A549 (cell line): ENCODE results near the gene ACBD5. TPM values are rescaled to one million over a fixed set of nuclear protein-coding genes. Genes with fewer than 3 reads are reported as not detected.

ENCODE experiments used
- ATAC-seq, 2 experiments: fragments of 200-7000 bp in 1 of 2; fragments of >200 bp in 1 of 2; cut with Nextera tagmentation in 1 of 2; cut with Tn5 transposase in 1 of 2; 3 replicates each; pipeline versions ENCODE4 v1.8.0 to v1.9.1; 2018 to 2020; ENCODE audit warnings: mild to moderate bottlenecking in 1 of 2, moderate library complexity in 1 of 2
- CTCF ChIA-PET: fragments of 300-600 bp; sonication (Branson Sonifier 250); formaldehyde crosslinking; extraction: SDS; loops from one replicate; lab custom pipeline; 2021; ENCODE audit warnings: antibody characterized with exemption, inconsistent platforms; lab: Yijun Ruan, JAX
- POLR2A ChIA-PET: fragments of 350-600 bp; formaldehyde crosslinking; extraction: SDS; loops from one replicate; lab custom pipeline; 2021; ENCODE audit warnings: antibody characterized with exemption, inconsistent platforms; lab: Yijun Ruan, JAX
- DNase-seq, 2 experiments: peaks; one replicate each; pipeline versions ENCODE4 v3.0.0 to v3.0.0-alpha.2; 2011 to 2016; ENCODE audit warnings: low read depth in 1 of 2, low spot score in 1 of 2
- FAIRE-seq: peaks from 2 replicates; lab custom pipeline; 2011; peaks lifted over from hg19 to GRCh38; lab: Jason Lieb, UNC
- H3K27ac ChIP-seq, 2 experiments: fragments of >200 bp; sonication (Bioruptor Twin); formaldehyde crosslinking; 3 replicates each; pipeline ENCODE4 v1.5.1; 2016 to 2017
- H3K4me1 ChIP-seq: fragments of >200 bp; sonication (Bioruptor Twin); formaldehyde crosslinking; 3 replicates; pipeline ENCODE4 v1.6.1; 2016
- H3K4me2 ChIP-seq: fragments of >200 bp; sonication (Bioruptor Twin); formaldehyde crosslinking; 3 replicates; pipeline ENCODE4 v1.6.1; 2016
- H3K4me3 ChIP-seq: fragments of >200 bp; sonication (Bioruptor Twin); formaldehyde crosslinking; 3 replicates; pipeline ENCODE4 v1.5.1; 2016
- H3K9me3 ChIP-seq: fragments of >200 bp; sonication (Bioruptor Twin); formaldehyde crosslinking; 3 replicates; pipeline ENCODE4 v1.6.1; 2016
- CBX2 ChIP-seq: fragments of 200-600 bp; sonication (generic); IDR thresholded peaks from 2 replicates; pipeline ENCODE4 v1.6.1; 2016; ENCODE audit warnings: low read depth, mild to moderate bottlenecking, borderline replicate concordance
- CEBPB ChIP-seq, 2 experiments: fragments of >200 bp in 1 of 2; sonication (Bioruptor Twin) in 1 of 2; formaldehyde crosslinking in 1 of 2; IDR thresholded peaks; 2 replicates each; pipeline ENCODE4 v1.6.1; 2012 to 2016
- CHD2 ChIP-seq: fragments of 150-350 bp; IDR thresholded peaks from 2 replicates; pipeline ENCODE4 v1.6.1; 2014; ENCODE audit warnings: low read length; ENCODE audit not compliant: partially characterized antibody
- EHF ChIP-seq: fragments of 250-450 bp; sonication (Bioruptor Pico); IDR thresholded peaks from 2 replicates; pipeline ENCODE4 v1.5.0; 2020; ENCODE audit warnings: mild to moderate bottlenecking
- ESRRA ChIP-seq: fragments of 150-350 bp; IDR thresholded peaks from 2 replicates; pipeline ENCODE4 v1.6.1; 2014; ENCODE audit warnings: mild to moderate bottlenecking, low read length, borderline replicate concordance
- FOSB ChIP-seq: fragments of 250-450 bp; sonication (Bioruptor Pico); IDR thresholded peaks from 2 replicates; pipeline ENCODE4 v1.5.0; 2020; ENCODE audit warnings: mild to moderate bottlenecking, moderate library complexity
- FOSL2 ChIP-seq, 2 experiments: fragments of 450-650 bp in 1 of 2; fragments of >200 bp in 1 of 2; sonication (Bioruptor Twin) in 1 of 2; formaldehyde crosslinking; IDR thresholded peaks; 2 replicates each; pipeline versions ENCODE4 v1.5.0 to v1.6.1; 2016 to 2020; ENCODE audit warnings: mild to moderate bottlenecking in 1 of 2, moderate library complexity in 1 of 2
- FOXS1 ChIP-seq: fragments of 250-450 bp; sonication (Bioruptor Pico); IDR thresholded peaks from 2 replicates; pipeline ENCODE4 v1.5.0; 2020; ENCODE audit warnings: mild to moderate bottlenecking, moderate library complexity
- HDAC2 ChIP-seq: fragments of 200-600 bp; sonication (generic); IDR thresholded peaks from 2 replicates; pipeline ENCODE4 v1.6.1; 2016
- HOXA7 ChIP-seq: fragments of 250-450 bp; sonication (Bioruptor Pico); IDR thresholded peaks from 2 replicates; pipeline ENCODE4 v1.5.0; 2020; ENCODE audit warnings: mild to moderate bottlenecking, moderate library complexity
- MYC ChIP-seq: IDR thresholded peaks from 2 replicates; pipeline ENCODE4 v1.6.1; 2012; ENCODE audit warnings: mild to moderate bottlenecking, inconsistent platforms, low read length, improper control_type of control experiment, borderline replicate concordance
- NFE2L2 ChIP-seq: fragments of 150-350 bp; conservative IDR thresholded peaks from 2 replicates; pipeline ENCODE4 v1.6.1; 2014; ENCODE audit warnings: low read length
- NR3C1 ChIP-seq: fragments of >200 bp; sonication (Bioruptor Twin); formaldehyde crosslinking; IDR thresholded peaks from 3 replicates; pipeline ENCODE4 v1.6.1; 2017
- POLR2A ChIP-seq: IDR thresholded peaks from 2 replicates; pipeline ENCODE4 v1.6.1; 2012; ENCODE audit warnings: mild to moderate bottlenecking, low read length
- RAD21 ChIP-seq, 2 experiments: fragments of >200 bp in 1 of 2; sonication (Bioruptor Twin) in 1 of 2; formaldehyde crosslinking in 1 of 2; IDR thresholded peaks in 1 of 2; conservative IDR thresholded peaks in 1 of 2; 2 replicates in 1 of 2; 3 replicates in 1 of 2; pipeline ENCODE4 v1.6.1; 2012 to 2018; ENCODE audit warnings: inconsistent platforms in 1 of 2
- RFX5 ChIP-seq: fragments of 450-650 bp; IDR thresholded peaks from 2 replicates; pipeline ENCODE4 v1.7.1; 2014; ENCODE audit warnings: antibody characterized with exemption, mild to moderate bottlenecking, moderate library complexity
- WGBS: methylation state at CpG from one replicate; pipeline ENCODE4 v1.1.6; 2017; ENCODE audit errors: missing lambda C conversion rate; 5-methylcytosine and 5-hydroxymethylcytosine counted together
- polyA plus RNA-seq, 4 experiments: library from polyadenylated mRNA; depleted of rRNA in 3 of 4; stranded (reverse); fragments of >200 nt; fragmentation: RNase III in 1 of 4; extraction: RNeasy Plus Mini Kit Qiagen cat#74134 plus additional on column Dnase treatment in 1 of 4; gene quantifications; 2 replicates in 3 of 4; 3 replicates in 1 of 4; pipeline ENCODE4 v1.2.3, GENCODE V29; 2011 to 2017
- TF ChIP-seq, protein P1 (sequence below): fragments of 450-650 bp; IDR thresholded peaks from 2 replicates; pipeline ENCODE4 v1.6.1; 2014; ENCODE audit warnings: antibody characterized with exemption
- TF ChIP-seq, protein P2 (sequence below): fragments of 150-350 bp; IDR thresholded peaks from 2 replicates; pipeline ENCODE4 v1.6.1; 2014; ENCODE audit warnings: low read depth, mild to moderate bottlenecking, low read length
- TF ChIP-seq, protein P3 (sequence below): IDR thresholded peaks from 2 replicates; pipeline ENCODE4 v1.6.1; 2012
- TF ChIP-seq, protein P4 (sequence below): fragments of 200-600 bp; sonication (generic); IDR thresholded peaks from 2 replicates; pipeline ENCODE4 v1.6.1; 2016; ENCODE audit warnings: antibody characterized with exemption, mild to moderate bottlenecking, moderate library complexity
- TF ChIP-seq, protein P5 (sequence below): fragments of 250-450 bp; sonication (Bioruptor Pico); IDR thresholded peaks from 2 replicates; pipeline ENCODE4 v1.5.0; 2020; ENCODE audit warnings: low read depth, mild to moderate bottlenecking, moderate library complexity

The ACBD5 gene
- polyA plus RNA-seq, 2 of the 4 experiments (the other 2 are of a cell fraction) = 35.9 to 55.8 TPM

DNA sequence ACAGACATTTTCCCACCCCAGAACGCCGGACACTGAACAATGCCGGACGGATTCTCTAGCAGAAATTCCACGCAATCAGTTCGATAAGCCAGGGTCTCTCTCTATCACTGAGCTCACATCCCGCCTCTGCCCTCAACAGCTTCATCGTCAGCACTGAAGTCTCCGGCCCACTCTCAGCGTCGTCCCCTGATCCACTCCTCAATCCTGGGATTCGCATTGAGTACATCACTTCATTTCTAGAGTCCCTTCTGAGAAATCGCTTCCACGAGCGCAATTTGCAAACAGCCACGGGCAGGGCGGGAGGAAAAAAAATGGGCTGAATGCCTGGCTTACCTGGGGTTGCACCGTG, 86.8 kb downstream of the ACBD5 start (continued):
- TF ChIP-seq CHD2 = no peak
- TF ChIP-seq POLR2A = no peak
- TF ChIP-seq CEBPB (IDR thresholded peaks at IDR 0.05) = no peak
- no peak for TF ChIP-seq ESRRA
- no peak for TF ChIP-seq NR3C1
- TF ChIP-seq, protein P1, sequence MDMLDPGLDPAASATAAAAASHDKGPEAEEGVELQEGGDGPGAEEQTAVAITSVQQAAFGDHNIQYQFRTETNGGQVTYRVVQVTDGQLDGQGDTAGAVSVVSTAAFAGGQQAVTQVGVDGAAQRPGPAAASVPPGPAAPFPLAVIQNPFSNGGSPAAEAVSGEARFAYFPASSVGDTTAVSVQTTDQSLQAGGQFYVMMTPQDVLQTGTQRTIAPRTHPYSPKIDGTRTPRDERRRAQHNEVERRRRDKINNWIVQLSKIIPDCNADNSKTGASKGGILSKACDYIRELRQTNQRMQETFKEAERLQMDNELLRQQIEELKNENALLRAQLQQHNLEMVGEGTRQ = no peak
- TF ChIP-seq FOSB (CRISPR knock-in tag) = no peak
- TF ChIP-seq HDAC2 = no peak
- TF ChIP-seq NFE2L2 = no peak

DNA sequence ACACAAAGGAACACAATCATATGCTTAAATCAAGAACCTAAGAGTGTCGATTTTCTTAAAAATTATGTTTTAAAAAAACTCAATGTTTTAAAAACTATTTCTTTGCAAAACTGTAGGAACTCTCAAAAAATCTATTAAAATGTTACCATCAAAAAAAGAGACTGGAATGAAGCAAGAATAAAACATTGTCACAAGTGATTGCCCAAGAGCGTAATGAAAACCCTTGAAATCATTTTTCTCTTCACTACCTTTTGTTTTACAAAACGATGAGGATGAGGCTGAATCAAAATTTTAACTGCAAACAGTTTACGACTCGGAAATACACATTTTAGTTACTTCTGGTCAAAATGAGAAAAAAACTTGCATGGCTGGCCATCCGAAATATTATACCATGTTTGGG, 87.3 kb downstream of the ACBD5 start:
- FAIRE-seq (no peak), DNase-seq (no peak), ATAC-seq (no peak)
- POLR2A ChIA-PET = interaction anchor here (1.0 to 2.0 kb wide), 4 partner anchors 12 to 99 kb away, joined by 3 to 9 read pairs (median 8); partner anchors contain the start of gene ACBD5
- Histone ChIP-seq H3K27ac (peak overlapping the region; percentile 90 to 94), H3K4me1 (peaks cover 33% of the 10 kb centered on the region), H3K4me3 (peak overlapping the region; percentile 68), H3K4me2 (peak overlapping the region; percentile 96), H3K9me3 (no peaks in the 10 kb centered on the region)
- CTCF ChIA-PET = no interaction called here
- WGBS = 3% methylated on average over 6 of the region's 6 CpGs
- TF ChIP-seq RAD21 (conservative IDR thresholded peaks at IDR 0.05 in 1 of 2, IDR thresholded peaks at IDR 0.05 in 1 of 2) = no peak
- TF ChIP-seq HOXA7 (CRISPR knock-in tag) = peak; percentile 44; the same call in 1 of the 2 replicates
- no peak for TF ChIP-seq RFX5

DNA sequence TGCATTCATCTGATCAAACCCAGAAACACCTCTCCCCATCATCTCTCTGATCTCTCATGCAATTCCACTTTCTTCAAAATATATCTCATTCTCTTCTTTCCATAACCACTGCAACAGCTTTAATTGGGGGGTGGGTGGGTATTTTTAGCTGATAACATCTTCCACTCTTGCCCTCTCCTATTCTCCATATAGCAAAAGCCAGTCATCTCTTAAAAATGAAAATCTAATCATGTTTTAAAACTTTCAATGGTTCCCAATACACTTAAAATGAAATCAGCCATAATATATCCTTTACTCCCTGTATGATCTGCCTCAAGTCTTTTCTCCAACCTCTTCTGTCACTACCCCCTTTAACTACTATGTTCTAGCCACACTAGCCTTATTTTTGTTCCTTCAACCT, 87.9 kb downstream of the ACBD5 start:
- Histone ChIP-seq H3K9me3 (no peaks in the 10 kb centered on the region), H3K4me3 (peak overlapping the region; percentile 68), H3K4me1 (peaks cover 27% of the 10 kb centered on the region), H3K4me2 (peak overlapping the region; percentile 96), H3K27ac (peak overlapping the region in 1 of 2 experiments; percentile 3; a peak in 1 of 6 replicates)
- CTCF ChIA-PET = no interaction called here
- FAIRE-seq = no peak
- ATAC-seq = no peak
- no peak for DNase-seq
- POLR2A ChIA-PET = no interaction called here
- TF ChIP-seq, protein P2, sequence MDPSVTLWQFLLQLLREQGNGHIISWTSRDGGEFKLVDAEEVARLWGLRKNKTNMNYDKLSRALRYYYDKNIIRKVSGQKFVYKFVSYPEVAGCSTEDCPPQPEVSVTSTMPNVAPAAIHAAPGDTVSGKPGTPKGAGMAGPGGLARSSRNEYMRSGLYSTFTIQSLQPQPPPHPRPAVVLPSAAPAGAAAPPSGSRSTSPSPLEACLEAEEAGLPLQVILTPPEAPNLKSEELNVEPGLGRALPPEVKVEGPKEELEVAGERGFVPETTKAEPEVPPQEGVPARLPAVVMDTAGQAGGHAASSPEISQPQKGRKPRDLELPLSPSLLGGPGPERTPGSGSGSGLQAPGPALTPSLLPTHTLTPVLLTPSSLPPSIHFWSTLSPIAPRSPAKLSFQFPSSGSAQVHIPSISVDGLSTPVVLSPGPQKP = no peak
- TF ChIP-seq FOSL2 (IDR thresholded peaks at IDR 0.05) (no peak), FOSL2 (CRISPR knock-in tag; IDR thresholded peaks at IDR 0.05) (no peak), POLR2A (no peak), MYC (no peak), EHF (CRISPR knock-in tag) (no peak), FOXS1 (CRISPR knock-in tag) (no peak), NFE2L2 (no peak), CBX2 (no peak)
- TF ChIP-seq, protein P3, sequence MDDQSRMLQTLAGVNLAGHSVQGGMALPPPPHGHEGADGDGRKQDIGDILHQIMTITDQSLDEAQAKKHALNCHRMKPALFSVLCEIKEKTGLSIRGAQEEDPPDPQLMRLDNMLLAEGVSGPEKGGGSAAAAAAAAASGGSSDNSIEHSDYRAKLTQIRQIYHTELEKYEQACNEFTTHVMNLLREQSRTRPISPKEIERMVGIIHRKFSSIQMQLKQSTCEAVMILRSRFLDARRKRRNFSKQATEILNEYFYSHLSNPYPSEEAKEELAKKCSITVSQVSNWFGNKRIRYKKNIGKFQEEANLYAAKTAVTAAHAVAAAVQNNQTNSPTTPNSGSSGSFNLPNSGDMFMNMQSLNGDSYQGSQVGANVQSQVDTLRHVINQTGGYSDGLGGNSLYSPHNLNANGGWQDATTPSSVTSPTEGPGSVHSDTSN = no peak
- TF ChIP-seq, protein P1 = no peak
- TF ChIP-seq, protein P4, sequence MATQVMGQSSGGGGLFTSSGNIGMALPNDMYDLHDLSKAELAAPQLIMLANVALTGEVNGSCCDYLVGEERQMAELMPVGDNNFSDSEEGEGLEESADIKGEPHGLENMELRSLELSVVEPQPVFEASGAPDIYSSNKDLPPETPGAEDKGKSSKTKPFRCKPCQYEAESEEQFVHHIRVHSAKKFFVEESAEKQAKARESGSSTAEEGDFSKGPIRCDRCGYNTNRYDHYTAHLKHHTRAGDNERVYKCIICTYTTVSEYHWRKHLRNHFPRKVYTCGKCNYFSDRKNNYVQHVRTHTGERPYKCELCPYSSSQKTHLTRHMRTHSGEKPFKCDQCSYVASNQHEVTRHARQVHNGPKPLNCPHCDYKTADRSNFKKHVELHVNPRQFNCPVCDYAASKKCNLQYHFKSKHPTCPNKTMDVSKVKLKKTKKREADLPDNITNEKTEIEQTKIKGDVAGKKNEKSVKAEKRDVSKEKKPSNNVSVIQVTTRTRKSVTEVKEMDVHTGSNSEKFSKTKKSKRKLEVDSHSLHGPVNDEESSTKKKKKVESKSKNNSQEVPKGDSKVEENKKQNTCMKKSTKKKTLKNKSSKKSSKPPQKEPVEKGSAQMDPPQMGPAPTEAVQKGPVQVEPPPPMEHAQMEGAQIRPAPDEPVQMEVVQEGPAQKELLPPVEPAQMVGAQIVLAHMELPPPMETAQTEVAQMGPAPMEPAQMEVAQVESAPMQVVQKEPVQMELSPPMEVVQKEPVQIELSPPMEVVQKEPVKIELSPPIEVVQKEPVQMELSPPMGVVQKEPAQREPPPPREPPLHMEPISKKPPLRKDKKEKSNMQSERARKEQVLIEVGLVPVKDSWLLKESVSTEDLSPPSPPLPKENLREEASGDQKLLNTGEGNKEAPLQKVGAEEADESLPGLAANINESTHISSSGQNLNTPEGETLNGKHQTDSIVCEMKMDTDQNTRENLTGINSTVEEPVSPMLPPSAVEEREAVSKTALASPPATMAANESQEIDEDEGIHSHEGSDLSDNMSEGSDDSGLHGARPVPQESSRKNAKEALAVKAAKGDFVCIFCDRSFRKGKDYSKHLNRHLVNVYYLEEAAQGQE = no peak
- TF ChIP-seq, protein P5, sequence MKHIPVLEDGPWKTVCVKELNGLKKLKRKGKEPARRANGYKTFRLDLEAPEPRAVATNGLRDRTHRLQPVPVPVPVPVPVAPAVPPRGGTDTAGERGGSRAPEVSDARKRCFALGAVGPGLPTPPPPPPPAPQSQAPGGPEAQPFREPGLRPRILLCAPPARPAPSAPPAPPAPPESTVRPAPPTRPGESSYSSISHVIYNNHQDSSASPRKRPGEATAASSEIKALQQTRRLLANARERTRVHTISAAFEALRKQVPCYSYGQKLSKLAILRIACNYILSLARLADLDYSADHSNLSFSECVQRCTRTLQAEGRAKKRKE (CRISPR knock-in tag) = no peak
